ENCODE data around the gene PTPRK.

PTPRK gene

DNA sequence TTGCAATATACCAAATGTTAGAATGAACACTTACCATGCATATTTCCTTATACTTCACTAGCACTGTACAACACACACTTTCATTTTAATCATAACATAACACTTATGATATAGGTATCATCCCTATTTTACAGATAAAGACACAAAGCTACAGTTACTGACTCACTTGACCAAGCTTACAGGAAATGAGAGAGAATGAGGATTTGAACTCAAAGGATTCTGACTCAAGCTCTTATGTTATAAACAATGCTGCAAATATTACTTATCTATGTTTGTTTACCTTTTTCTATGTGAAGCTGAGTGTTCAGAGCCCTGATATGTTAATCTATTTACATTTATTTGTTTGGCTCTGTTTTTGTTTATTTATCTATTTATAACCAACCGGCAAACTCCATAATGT is 245.4 kb downstream of the PTPRK start:
- DNase-seq (ENCODE audit: low spot score), result no peak
- no peak overlapping the region for H3K4me3 ChIP-seq (ENCODE audit: low read length in 2 of 2)
- no peaks in the 10 kb centered on the region for H3K9me3 ChIP-seq (replicated peaks in 1 of 2; ENCODE audit: control insufficient read depth in 2 of 2, insufficient read depth in 1 of 2, low read depth in 1 of 2, low read length in 2 of 2)
- H2BK12ac ChIP-seq (ENCODE audit: low read length), result no peak overlapping the region
- WGBS, 2 donors (ENCODE audit: extremely low coverage in 2 of 2, insufficient read length in 2 of 2, insufficient replicate concordance in 1 of 2), result no CpG with 5 or more reads among the region's 1 CpG
- H4K8ac ChIP-seq (ENCODE audit: low read depth, low read length), result no peak overlapping the region
- H3K9ac ChIP-seq (ENCODE audit: low read depth, low read length, poor library complexity), result no peak overlapping the region
- no peak overlapping the region for H4K91ac ChIP-seq (ENCODE audit: low read depth, low read length, poor library complexity)
- no peak overlapping the region for H2BK120ac ChIP-seq (ENCODE audit: low read depth, low read length)
- no peaks in the 10 kb centered on the region for H3K27me3 ChIP-seq (ENCODE audit: control insufficient read depth in 3 of 3, insufficient read depth in 3 of 3, low read depth in 1 of 3, low read length in 3 of 3)
- no peak overlapping the region for H3K4ac ChIP-seq (ENCODE audit: low read length)
- no peaks in the 10 kb centered on the region for H3K36me3 ChIP-seq (replicated peaks in 1 of 2; ENCODE audit: control insufficient read depth in 2 of 2, insufficient read depth in 2 of 2, low read length in 2 of 2)
- H3K27ac ChIP-seq (replicated peaks; ENCODE audit: low read length), result no peak overlapping the region
- H2AK5ac ChIP-seq (ENCODE audit: low read depth, low read length), result no peak overlapping the region
- peaks cover 0 to 18% of the 10 kb centered on the region in 2 donors for H3K4me1 ChIP-seq (ENCODE audit: control insufficient read depth in 2 of 2, insufficient read depth in 1 of 2, low read depth in 1 of 2, low read length in 2 of 2)
- no peak overlapping the region for H3K4me2 ChIP-seq (ENCODE audit: insufficient read depth, low read length, poor library complexity, severe bottlenecking)
- H2AFZ ChIP-seq (ENCODE audit: low read length), result no peak overlapping the region
- H3K79me1 ChIP-seq (ENCODE audit: low read depth, low read length), result no peaks in the 10 kb centered on the region
- H3K14ac ChIP-seq (ENCODE audit: low read length), result no peak overlapping the region
- H2BK5ac ChIP-seq (ENCODE audit: low read length), result no peak overlapping the region
- no peak overlapping the region for H3K23ac ChIP-seq (ENCODE audit: low read depth, low read length, poor library complexity)
- H2BK15ac ChIP-seq (ENCODE audit: low read length), result no peak overlapping the region
- H3K18ac ChIP-seq (ENCODE audit: low read length), result no peak overlapping the region

DNA sequence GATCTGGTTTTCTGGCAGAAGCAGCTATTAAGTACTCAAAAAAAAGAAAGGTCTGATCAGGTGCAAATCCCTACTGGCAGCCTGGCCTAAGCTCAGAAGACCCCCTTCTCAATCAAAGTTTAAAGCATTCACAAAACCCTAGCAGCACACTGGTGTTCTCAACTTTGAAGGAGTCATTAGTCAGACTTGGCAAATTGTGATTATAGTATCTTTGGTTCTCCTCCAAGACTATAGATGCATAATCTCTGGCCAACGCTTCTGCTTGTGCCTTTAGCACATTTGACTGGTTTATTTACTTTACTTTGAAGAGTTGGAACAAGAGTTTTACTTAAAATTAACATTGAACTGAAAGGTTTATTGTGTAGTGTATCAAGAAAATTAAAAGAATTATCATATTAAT is 248.9 kb downstream of the PTPRK start:
- H4K8ac ChIP-seq (ENCODE audit: low read depth, low read length), result no peak overlapping the region
- no peak overlapping the region for H3K14ac ChIP-seq (ENCODE audit: low read length)
- no peak overlapping the region for H2BK15ac ChIP-seq (ENCODE audit: low read length)
- no peaks in the 10 kb centered on the region for H3K9me3 ChIP-seq (replicated peaks in 1 of 2; ENCODE audit: control insufficient read depth in 2 of 2, insufficient read depth in 1 of 2, low read depth in 1 of 2, low read length in 2 of 2)
- no peak for DNase-seq (ENCODE audit: low spot score)
- H3K4me1 ChIP-seq (ENCODE audit: control insufficient read depth in 2 of 2, insufficient read depth in 1 of 2, low read depth in 1 of 2, low read length in 2 of 2), result peaks cover 0 to 2% of the 10 kb centered on the region in 2 donors
- H2AFZ ChIP-seq (ENCODE audit: low read length), result no peak overlapping the region
- no peak overlapping the region for H2BK12ac ChIP-seq (ENCODE audit: low read length)
- no peaks in the 10 kb centered on the region for H3K27me3 ChIP-seq (ENCODE audit: control insufficient read depth in 3 of 3, insufficient read depth in 3 of 3, low read depth in 1 of 3, low read length in 3 of 3)
- no peak overlapping the region for H3K4me2 ChIP-seq (ENCODE audit: insufficient read depth, low read length, poor library complexity, severe bottlenecking)
- no peak overlapping the region for H3K27ac ChIP-seq (replicated peaks; ENCODE audit: low read length)
- no peak overlapping the region for H2AK5ac ChIP-seq (ENCODE audit: low read depth, low read length)
- no peak overlapping the region for H2BK5ac ChIP-seq (ENCODE audit: low read length)
- H2BK120ac ChIP-seq (ENCODE audit: low read depth, low read length), result no peak overlapping the region
- no peak overlapping the region for H3K9ac ChIP-seq (ENCODE audit: low read depth, low read length, poor library complexity)
- WGBS, 2 donors (ENCODE audit: extremely low coverage in 2 of 2, insufficient read length in 2 of 2, insufficient replicate concordance in 1 of 2), result no CpG with 5 or more reads among the region's 1 CpG
- no peaks in the 10 kb centered on the region for H3K79me1 ChIP-seq (ENCODE audit: low read depth, low read length)
- no peak overlapping the region for H4K91ac ChIP-seq (ENCODE audit: low read depth, low read length, poor library complexity)
- H3K18ac ChIP-seq (ENCODE audit: low read length), result no peak overlapping the region
- H3K36me3 ChIP-seq (replicated peaks in 1 of 2; ENCODE audit: control insufficient read depth in 2 of 2, insufficient read depth in 2 of 2, low read length in 2 of 2), result no peaks in the 10 kb centered on the region
- H3K4me3 ChIP-seq (ENCODE audit: low read length in 2 of 2), result no peak overlapping the region
- no peak overlapping the region for H3K23ac ChIP-seq (ENCODE audit: low read depth, low read length, poor library complexity)
- H3K4ac ChIP-seq (ENCODE audit: low read length), result no peak overlapping the region

- H2AK5ac ChIP-seq (ENCODE audit: low read depth, low read length), result no peak overlapping the region
- H3K79me1 ChIP-seq (ENCODE audit: low read depth, low read length), result no peaks in the 10 kb centered on the region
- H3K9me3 ChIP-seq (replicated peaks in 1 of 2; ENCODE audit: control insufficient read depth in 2 of 2, insufficient read depth in 1 of 2, low read depth in 1 of 2, low read length in 2 of 2), result no peaks in the 10 kb centered on the region
- no peak overlapping the region for H4K91ac ChIP-seq (ENCODE audit: low read depth, low read length, poor library complexity)
- no peak overlapping the region for H3K4ac ChIP-seq (ENCODE audit: low read length)
- no peak overlapping the region for H3K4me3 ChIP-seq (ENCODE audit: low read length in 2 of 2)
- no peak overlapping the region for H3K18ac ChIP-seq (ENCODE audit: low read length)
- H3K23ac ChIP-seq (ENCODE audit: low read depth, low read length, poor library complexity), result no peak overlapping the region
- no CpG with 5 or more reads among the region's 2 CpGs for WGBS, 2 donors (ENCODE audit: extremely low coverage in 2 of 2, insufficient read length in 2 of 2, insufficient replicate concordance in 1 of 2)
- H2AFZ ChIP-seq (ENCODE audit: low read length), result no peak overlapping the region
- no peaks in the 10 kb centered on the region for H3K27me3 ChIP-seq (ENCODE audit: control insufficient read depth in 3 of 3, insufficient read depth in 3 of 3, low read depth in 1 of 3, low read length in 3 of 3)
- H3K36me3 ChIP-seq (replicated peaks in 1 of 2; ENCODE audit: control insufficient read depth in 2 of 2, insufficient read depth in 2 of 2, low read length in 2 of 2), result no peaks in the 10 kb centered on the region
- no peak overlapping the region for H3K14ac ChIP-seq (ENCODE audit: low read length)
- no peak overlapping the region for H3K4me2 ChIP-seq (ENCODE audit: insufficient read depth, low read length, poor library complexity, severe bottlenecking)
- H2BK12ac ChIP-seq (ENCODE audit: low read length), result no peak overlapping the region
- H2BK5ac ChIP-seq (ENCODE audit: low read length), result no peak overlapping the region
- no peak overlapping the region for H4K8ac ChIP-seq (ENCODE audit: low read depth, low read length)
- no peak overlapping the region for H3K9ac ChIP-seq (ENCODE audit: low read depth, low read length, poor library complexity)
- no peak overlapping the region for H2BK120ac ChIP-seq (ENCODE audit: low read depth, low read length)
- no peak overlapping the region for H2BK15ac ChIP-seq (ENCODE audit: low read length)
- no peak overlapping the region for H3K27ac ChIP-seq (replicated peaks; ENCODE audit: low read length)
- H3K4me1 ChIP-seq (ENCODE audit: control insufficient read depth in 2 of 2, insufficient read depth in 1 of 2, low read depth in 1 of 2, low read length in 2 of 2), result no peaks in the 10 kb centered on the region
- DNase-seq (ENCODE audit: low spot score), result no peak
Observed at GRCh38 chr6:128271011-128271410, 249.4 kb downstream of the PTPRK start.

- H3K27ac ChIP-seq (replicated peaks; ENCODE audit: low read length), result no peak overlapping the region
- no peak overlapping the region for H2BK15ac ChIP-seq (ENCODE audit: low read length)
- no peak overlapping the region for H2AK5ac ChIP-seq (ENCODE audit: low read depth, low read length)
- no peak overlapping the region for H3K14ac ChIP-seq (ENCODE audit: low read length)
- no peak overlapping the region for H3K4ac ChIP-seq (ENCODE audit: low read length)
- no CpG with 5 or more reads among the region's 1 CpG for WGBS, 2 donors (ENCODE audit: extremely low coverage in 2 of 2, insufficient read length in 2 of 2, insufficient replicate concordance in 1 of 2)
- H2BK12ac ChIP-seq (ENCODE audit: low read length), result no peak overlapping the region
- no peak overlapping the region for H4K8ac ChIP-seq (ENCODE audit: low read depth, low read length)
- H3K18ac ChIP-seq (ENCODE audit: low read length), result no peak overlapping the region
- H3K27me3 ChIP-seq (ENCODE audit: control insufficient read depth in 3 of 3, insufficient read depth in 3 of 3, low read depth in 1 of 3, low read length in 3 of 3), result no peaks in the 10 kb centered on the region
- no peak overlapping the region for H3K9ac ChIP-seq (ENCODE audit: low read depth, low read length, poor library complexity)
- H2AFZ ChIP-seq (ENCODE audit: low read length), result no peak overlapping the region
- no peak overlapping the region for H2BK120ac ChIP-seq (ENCODE audit: low read depth, low read length)
- H3K4me2 ChIP-seq (ENCODE audit: insufficient read depth, low read length, poor library complexity, severe bottlenecking), result no peak overlapping the region
- no peak overlapping the region for H4K91ac ChIP-seq (ENCODE audit: low read depth, low read length, poor library complexity)
- no peaks in the 10 kb centered on the region for H3K4me1 ChIP-seq (ENCODE audit: control insufficient read depth in 2 of 2, insufficient read depth in 1 of 2, low read depth in 1 of 2, low read length in 2 of 2)
- DNase-seq (ENCODE audit: low spot score), result no peak
- no peaks in the 10 kb centered on the region for H3K36me3 ChIP-seq (replicated peaks in 1 of 2; ENCODE audit: control insufficient read depth in 2 of 2, insufficient read depth in 2 of 2, low read length in 2 of 2)
- no peaks in the 10 kb centered on the region for H3K79me1 ChIP-seq (ENCODE audit: low read depth, low read length)
- peaks cover 0 to 9% of the 10 kb centered on the region in 2 donors for H3K9me3 ChIP-seq (replicated peaks in 1 of 2; ENCODE audit: control insufficient read depth in 2 of 2, insufficient read depth in 1 of 2, low read depth in 1 of 2, low read length in 2 of 2)
- H3K4me3 ChIP-seq (ENCODE audit: low read length in 2 of 2), result no peak overlapping the region
- no peak overlapping the region for H2BK5ac ChIP-seq (ENCODE audit: low read length)
- H3K23ac ChIP-seq (ENCODE audit: low read depth, low read length, poor library complexity), result no peak overlapping the region
Observed at GRCh38 chr6:128266946-128267345, 253.5 kb downstream of the PTPRK start.
